Neutrophil (primary cell): Measurements from ENCODE around the gene LFNG.

Experiments
- H3K27ac ChIP-seq: fragments of 200-600 bp; sonication (generic); 2 replicates; pipeline ENCODE4 v1.5.1; 2016; ENCODE audit warnings: mild to moderate bottlenecking, moderate library complexity
- H3K27me3 ChIP-seq: fragments of 200-600 bp; sonication (generic); 2 replicates; pipeline ENCODE4 v1.6.0; 2016; ENCODE audit warnings: mild to moderate bottlenecking
- H3K36me3 ChIP-seq: fragments of 200-600 bp; sonication (generic); 2 replicates; pipeline ENCODE4 v1.5.1; 2017
- H3K4me1 ChIP-seq, 2 experiments: fragments of 200-600 bp in 1 of 2; sonication (generic) in 1 of 2; 1 replicate in 1 of 2; 2 replicates in 1 of 2; pipeline versions ENCODE4 v1.5.1 to v1.6.1; 2013 to 2016; ENCODE audit warnings: low read depth in 1 of 2, low read length in 1 of 2, mild to moderate bottlenecking in 1 of 2, moderate library complexity in 1 of 2; ENCODE audit not compliant: control insufficient read depth in 1 of 2, insufficient read depth in 1 of 2
- H3K4me3 ChIP-seq, 2 experiments: fragments of 200-600 bp in 1 of 2; sonication (generic) in 1 of 2; 1 replicate in 1 of 2; 2 replicates in 1 of 2; pipeline ENCODE4 v1.5.1; 2013 to 2016; ENCODE audit warnings: low read depth in 1 of 2, low read length in 1 of 2, mild to moderate bottlenecking in 1 of 2, moderate library complexity in 1 of 2
- H3K9me3 ChIP-seq: fragments of 200-600 bp; sonication (generic); 2 replicates; pipeline ENCODE4 v1.5.1; 2016
- TF ChIP-seq, protein P1 (sequence below): fragments of 200-600 bp; sonication (generic); IDR thresholded peaks from 2 replicates; pipeline ENCODE4 v1.5.1; 2016; ENCODE audit warnings: antibody characterized with exemption

The LFNG gene

DNA sequence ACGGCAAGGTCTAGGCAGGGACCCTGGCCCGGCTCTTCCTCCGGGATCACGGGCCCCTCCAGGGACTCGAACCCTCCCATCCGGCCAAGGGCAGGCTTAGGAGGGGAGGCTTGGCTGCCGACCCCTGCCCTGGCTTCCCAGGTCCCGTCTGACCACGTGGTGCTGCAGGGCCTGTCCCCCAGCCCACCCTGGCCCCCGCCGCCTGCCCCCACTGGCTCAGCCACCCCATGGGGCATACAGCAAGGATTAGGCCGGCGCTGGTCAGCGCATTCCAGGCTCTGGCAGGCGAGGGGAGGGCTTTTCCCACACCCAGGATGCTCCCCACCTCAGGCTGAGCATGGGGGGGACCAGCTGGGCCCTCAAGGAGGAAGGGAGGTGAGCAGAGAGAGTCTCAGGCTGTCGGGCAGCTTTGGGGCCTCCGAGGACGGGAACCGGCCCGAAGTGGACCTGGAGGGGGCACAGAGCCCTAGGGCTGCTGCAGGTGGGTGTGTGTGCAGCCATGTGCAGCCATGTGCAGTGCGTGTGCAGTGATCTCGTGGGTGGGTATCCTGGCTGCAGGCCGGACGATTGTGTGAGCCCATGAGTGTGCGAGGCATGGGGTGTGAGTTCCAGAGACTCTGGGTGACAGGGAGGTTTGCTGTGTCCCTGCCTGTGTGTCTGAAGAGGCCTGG is 42.7 kb upstream of the LFNG start:
- Histone ChIP-seq H3K4me3 (no peak overlapping the region), H3K27me3 (peaks cover 31% of the 10 kb centered on the region), H3K4me1 (peaks cover 0 to 5% of the 10 kb centered on the region in 2 experiments), H3K36me3 (no peaks in the 10 kb centered on the region), H3K9me3 (no peaks in the 10 kb centered on the region), H3K27ac (no peak overlapping the region)
- TF ChIP-seq, protein P1, sequence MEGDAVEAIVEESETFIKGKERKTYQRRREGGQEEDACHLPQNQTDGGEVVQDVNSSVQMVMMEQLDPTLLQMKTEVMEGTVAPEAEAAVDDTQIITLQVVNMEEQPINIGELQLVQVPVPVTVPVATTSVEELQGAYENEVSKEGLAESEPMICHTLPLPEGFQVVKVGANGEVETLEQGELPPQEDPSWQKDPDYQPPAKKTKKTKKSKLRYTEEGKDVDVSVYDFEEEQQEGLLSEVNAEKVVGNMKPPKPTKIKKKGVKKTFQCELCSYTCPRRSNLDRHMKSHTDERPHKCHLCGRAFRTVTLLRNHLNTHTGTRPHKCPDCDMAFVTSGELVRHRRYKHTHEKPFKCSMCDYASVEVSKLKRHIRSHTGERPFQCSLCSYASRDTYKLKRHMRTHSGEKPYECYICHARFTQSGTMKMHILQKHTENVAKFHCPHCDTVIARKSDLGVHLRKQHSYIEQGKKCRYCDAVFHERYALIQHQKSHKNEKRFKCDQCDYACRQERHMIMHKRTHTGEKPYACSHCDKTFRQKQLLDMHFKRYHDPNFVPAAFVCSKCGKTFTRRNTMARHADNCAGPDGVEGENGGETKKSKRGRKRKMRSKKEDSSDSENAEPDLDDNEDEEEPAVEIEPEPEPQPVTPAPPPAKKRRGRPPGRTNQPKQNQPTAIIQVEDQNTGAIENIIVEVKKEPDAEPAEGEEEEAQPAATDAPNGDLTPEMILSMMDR, result no peak

DNA sequence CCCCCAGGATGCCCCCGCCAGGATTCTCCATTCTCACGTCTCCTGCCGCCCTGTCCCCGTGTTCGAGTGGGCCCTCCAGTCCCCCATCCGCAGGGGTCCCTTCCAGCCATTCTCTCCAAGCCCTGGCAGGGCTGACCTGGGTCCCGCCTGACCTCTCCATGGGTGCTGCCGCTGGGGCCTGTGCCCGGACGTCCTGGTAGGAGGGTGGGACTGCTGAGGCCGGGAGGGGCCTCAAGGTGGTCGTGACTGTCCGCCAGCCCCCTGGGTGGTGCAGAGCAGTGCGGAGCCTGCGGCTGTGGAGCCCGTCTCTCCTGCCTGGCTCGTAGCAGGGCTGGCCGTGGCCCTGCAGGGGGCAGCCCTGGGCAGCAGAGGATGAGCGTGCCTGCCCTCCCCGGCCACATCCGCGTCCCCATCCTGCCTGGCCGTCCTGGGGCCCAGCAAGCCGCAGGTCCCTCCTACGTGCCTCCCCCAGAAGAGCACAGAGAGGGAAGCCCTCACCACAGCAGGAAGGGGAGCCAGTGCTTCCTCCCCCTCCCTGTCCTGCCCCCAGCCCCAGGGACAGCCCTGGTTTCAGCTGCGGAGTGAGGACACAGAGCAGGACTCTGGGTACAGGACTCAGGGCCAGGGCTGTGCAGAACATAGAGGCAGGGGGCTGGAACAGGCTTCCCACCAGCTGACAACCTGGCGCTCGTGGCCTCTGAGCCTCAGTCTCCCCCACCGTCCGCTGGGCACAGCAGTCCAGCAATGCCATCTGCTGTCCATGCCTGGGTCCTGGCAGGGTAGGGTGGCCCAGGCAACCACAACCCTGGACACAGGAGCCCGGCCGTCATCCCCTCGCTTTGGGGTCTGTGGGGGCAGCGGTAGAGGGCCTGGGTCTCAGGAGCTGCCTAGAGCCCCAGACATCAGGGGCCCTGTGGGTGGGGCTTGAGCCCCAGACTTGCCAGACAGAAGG is 41.9 kb upstream of the LFNG start:
- no peak overlapping the region for H3K4me3 ChIP-seq
- no peak overlapping the region for H3K27ac ChIP-seq
- TF ChIP-seq, protein P1, result peak; percentile 60

DNA sequence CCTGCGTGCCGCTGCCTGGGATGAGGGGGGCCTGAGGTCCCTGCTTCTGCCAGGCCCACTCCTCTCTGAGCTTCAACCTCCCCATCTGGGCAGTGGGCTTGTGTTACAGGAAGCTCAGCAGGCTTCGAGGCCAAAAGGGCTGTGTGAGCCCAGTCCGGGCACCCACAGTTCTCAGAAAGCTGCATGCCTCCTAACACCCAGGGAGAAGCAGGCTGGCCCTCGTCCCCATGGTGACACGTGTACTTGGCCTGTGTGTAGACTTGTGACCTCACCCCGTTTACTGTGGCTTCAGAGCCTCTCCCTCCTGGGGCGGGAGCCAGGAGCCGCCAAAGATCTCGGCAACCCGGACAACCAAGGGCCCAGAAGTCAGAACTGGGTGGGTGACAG is 41.2 kb upstream of the LFNG start:
- H3K36me3 ChIP-seq, result no peaks in the 10 kb centered on the region
- no peaks in the 10 kb centered on the region for H3K9me3 ChIP-seq
- H3K27me3 ChIP-seq, result peaks cover 31% of the 10 kb centered on the region
- TF ChIP-seq, protein P1, result no peak
- H3K27ac ChIP-seq, result no peak overlapping the region
- peaks cover 0 to 5% of the 10 kb centered on the region in 2 experiments for H3K4me1 ChIP-seq
- no peak overlapping the region for H3K4me3 ChIP-seq

More for the DNA sequence above, 41.9 kb upstream of the LFNG start:
- Histone ChIP-seq H3K4me1 (peaks cover 0 to 5% of the 10 kb centered on the region in 2 experiments), H3K9me3 (no peaks in the 10 kb centered on the region), H3K36me3 (no peaks in the 10 kb centered on the region), H3K27me3 (peaks cover 31% of the 10 kb centered on the region)

DNA sequence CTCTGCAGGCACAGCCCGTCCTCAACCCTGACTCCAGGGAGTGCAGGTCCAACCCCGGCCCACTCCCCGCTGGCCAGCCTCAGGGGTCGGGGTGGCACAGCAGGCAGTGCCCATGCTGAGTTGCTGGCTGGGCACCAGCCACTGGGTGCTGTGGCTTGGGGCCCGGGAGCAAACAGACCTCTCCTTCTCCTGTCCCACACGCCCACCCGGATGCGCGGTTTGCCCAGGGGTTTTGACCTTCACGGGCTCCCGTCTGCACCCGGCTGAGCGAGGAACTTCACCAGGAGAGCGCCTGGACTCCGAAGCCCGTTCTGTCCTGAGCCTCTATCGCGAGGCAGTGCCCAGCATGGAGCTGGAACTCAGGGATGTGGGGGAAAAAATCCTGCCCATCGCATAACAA is 40.8 kb upstream of the LFNG start:
- Histone ChIP-seq H3K9me3 (no peaks in the 10 kb centered on the region), H3K27ac (no peak overlapping the region), H3K36me3 (no peaks in the 10 kb centered on the region), H3K4me1 (peaks cover 0 to 5% of the 10 kb centered on the region in 2 experiments), H3K27me3 (peaks cover 31% of the 10 kb centered on the region), H3K4me3 (no peak overlapping the region)
- TF ChIP-seq, protein P1, result no peak

DNA sequence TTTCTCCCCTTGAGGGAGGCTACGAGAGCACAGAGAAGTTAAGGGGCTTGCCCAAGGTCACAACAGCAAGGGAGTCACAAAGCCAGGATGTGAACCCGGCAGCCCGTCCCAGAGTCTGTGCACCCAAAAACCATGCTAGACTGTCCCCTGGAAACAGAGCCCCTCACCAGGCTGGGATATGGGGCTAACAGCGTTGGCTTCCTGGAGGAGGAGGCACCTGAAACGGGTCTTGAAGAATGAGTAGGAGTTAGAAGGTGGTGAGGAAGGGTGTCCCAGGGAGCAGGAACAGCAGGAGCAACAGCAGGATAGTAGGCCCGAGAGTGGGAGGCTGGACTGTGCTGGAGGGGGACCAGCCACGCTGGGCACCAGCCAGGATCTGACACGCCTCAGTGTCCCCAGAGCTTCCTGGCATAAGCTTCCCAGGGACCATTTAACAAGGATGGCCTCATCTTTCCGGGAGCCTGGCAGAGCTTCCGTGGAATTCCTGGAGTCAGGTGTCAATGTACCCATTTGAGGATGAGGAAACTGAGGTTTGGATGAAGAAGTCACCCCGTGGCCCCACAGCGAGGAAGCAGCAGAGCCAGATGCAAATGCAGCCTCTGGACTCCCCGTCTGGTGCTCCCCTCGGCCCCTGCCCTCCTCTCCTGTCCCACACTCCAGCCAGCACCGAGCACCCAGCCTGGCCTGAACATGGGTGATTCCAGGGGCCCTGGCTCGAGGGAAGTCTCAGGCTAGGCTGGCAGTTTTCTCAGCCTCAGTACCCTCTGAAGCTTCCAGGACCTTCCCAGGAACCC is 40.1 kb upstream of the LFNG start:
- TF ChIP-seq, protein P1, result no peak
- Histone ChIP-seq H3K27ac (no peak overlapping the region), H3K27me3 (peaks cover 31% of the 10 kb centered on the region), H3K9me3 (no peaks in the 10 kb centered on the region), H3K4me3 (no peak overlapping the region), H3K4me1 (peaks cover 0 to 5% of the 10 kb centered on the region in 2 experiments), H3K36me3 (no peaks in the 10 kb centered on the region)
